Lower leg skin (tissue), 4 donors: ENCODE results near the gene ABHD12. TPM values are rescaled to one million over a fixed set of nuclear protein-coding genes. Genes with fewer than 3 reads are reported as not detected.
"Not testable (repeated sequence)": the region's sequence is repeated elsewhere in the genome, so short reads cannot be mapped to it uniquely, and the experiment has no call there.

Source experiments
- DNase-seq, 2 donors: peaks; one replicate each; pipeline ENCODE4 v3.0.0-alpha.2; 2019; ENCODE audit warnings: low spot score in 2 of 2
- H3K4me3 ChIP-seq: fragments of 200-600 bp; sonication (generic); 2 replicates; pipeline ENCODE4 v1.5.1; 2017; ENCODE audit warnings: mild to moderate bottlenecking, low read depth; ENCODE audit not compliant: poor library complexity, severe bottlenecking
- POLR2A ChIP-seq, 2 donors: fragments of 450-650 bp; IDR thresholded peaks; one replicate each; pipeline ENCODE4 v1.6.1; 2016 to 2017; ENCODE audit warnings: antibody characterized with exemption in 2 of 2, mild to moderate bottlenecking in 1 of 2, moderate library complexity in 1 of 2
- WGBS, 2 donors: methylation state at CpG; one replicate each; pipeline ENCODE4 v1.1.5; 2018; 5-methylcytosine and 5-hydroxymethylcytosine counted together
- intact Hi-C: fragments of 100-400 bp; cut with DNase I; formaldehyde crosslinking; loops from one replicate; pipeline ENCODE4 v1.15.0; 2023; ENCODE audit warnings: low total_unique reads
- total RNA-seq, 4 donors: library from RNA; depleted of rRNA; stranded (reverse); fragments of >200 nt; gene quantifications; one replicate each; pipeline ENCODE4 v1.1.0, GENCODE V29; 2016
- TF ChIP-seq, protein P1 (sequence below), 3 donors: fragments of 450-650 bp; IDR thresholded peaks; one replicate each; pipeline ENCODE4 v1.5.1; 2016; ENCODE audit warnings: antibody characterized with exemption in 3 of 3, mild to moderate bottlenecking in 3 of 3, moderate library complexity in 2 of 3

Gene ABHD12
- total RNA-seq, 4 donors from 2014 or later = 51.7 to 121 (median 103) TPM

GRCh38 chr20:25316506-25317190 is 74.0 kb downstream of the ABHD12 start:
- TF ChIP-seq, protein P1, sequence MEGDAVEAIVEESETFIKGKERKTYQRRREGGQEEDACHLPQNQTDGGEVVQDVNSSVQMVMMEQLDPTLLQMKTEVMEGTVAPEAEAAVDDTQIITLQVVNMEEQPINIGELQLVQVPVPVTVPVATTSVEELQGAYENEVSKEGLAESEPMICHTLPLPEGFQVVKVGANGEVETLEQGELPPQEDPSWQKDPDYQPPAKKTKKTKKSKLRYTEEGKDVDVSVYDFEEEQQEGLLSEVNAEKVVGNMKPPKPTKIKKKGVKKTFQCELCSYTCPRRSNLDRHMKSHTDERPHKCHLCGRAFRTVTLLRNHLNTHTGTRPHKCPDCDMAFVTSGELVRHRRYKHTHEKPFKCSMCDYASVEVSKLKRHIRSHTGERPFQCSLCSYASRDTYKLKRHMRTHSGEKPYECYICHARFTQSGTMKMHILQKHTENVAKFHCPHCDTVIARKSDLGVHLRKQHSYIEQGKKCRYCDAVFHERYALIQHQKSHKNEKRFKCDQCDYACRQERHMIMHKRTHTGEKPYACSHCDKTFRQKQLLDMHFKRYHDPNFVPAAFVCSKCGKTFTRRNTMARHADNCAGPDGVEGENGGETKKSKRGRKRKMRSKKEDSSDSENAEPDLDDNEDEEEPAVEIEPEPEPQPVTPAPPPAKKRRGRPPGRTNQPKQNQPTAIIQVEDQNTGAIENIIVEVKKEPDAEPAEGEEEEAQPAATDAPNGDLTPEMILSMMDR (IDR thresholded peaks at IDR 0.05) = no peak
- TF ChIP-seq POLR2A (IDR thresholded peaks at IDR 0.05) = no peak
- intact Hi-C loops = no loop called here
- H3K4me3 ChIP-seq = no peak overlapping the region
- DNase-seq = peak in 1 of 2 donors; percentile 75
- 97 to 98% methylated on average over 11 of the region's 11 CpGs for WGBS, 2 donors

DNA sequence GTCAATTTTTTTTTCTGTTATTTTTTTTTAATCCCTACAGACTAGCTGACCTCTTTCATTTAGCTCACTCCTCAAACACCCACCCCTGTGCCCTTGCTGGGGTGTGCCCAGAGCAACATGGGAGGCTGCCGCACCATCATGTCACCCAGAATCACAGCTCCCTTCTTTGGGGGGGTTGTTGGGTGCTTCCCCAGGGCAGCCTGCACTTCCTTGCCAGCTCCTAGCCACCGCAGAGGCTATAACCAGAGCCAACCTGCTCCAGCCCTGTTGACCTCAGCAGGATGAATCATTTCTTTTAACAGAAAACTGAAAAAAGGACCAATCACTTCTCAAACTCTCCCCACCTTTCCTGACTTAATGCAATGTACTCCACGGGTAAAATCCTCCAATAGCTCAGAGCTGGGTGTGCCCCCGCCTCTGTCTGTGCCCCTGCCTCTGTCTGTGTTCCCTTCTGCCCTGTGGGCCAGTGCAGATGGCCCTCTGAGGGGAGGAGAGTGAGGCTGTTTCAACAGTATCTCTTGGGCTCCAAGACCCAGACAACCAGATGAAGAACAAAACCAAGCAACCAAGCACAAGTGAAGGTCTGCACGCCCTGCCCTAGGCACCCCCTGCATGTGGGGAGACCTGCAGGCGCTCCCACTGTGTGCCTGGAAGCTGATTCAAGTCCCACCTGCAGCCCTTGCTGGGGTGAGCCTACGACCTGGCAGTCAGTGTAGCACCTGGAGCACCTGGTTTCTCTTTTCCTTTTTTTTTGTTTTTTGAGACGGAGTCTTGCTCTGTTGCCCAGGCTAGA is 75.0 kb downstream of the ABHD12 start:
- H3K4me3 ChIP-seq = no peak overlapping the region
- 83 to 87% methylated on average over 8 of the region's 8 CpGs for WGBS, 2 donors
- TF ChIP-seq POLR2A (IDR thresholded peaks at IDR 0.05) = no peak
- TF ChIP-seq, protein P1 (IDR thresholded peaks at IDR 0.05) = no peak
- intact Hi-C loops = no loop called here
- DNase-seq = peak in 1 of 2 donors; percentile 68

DNA sequence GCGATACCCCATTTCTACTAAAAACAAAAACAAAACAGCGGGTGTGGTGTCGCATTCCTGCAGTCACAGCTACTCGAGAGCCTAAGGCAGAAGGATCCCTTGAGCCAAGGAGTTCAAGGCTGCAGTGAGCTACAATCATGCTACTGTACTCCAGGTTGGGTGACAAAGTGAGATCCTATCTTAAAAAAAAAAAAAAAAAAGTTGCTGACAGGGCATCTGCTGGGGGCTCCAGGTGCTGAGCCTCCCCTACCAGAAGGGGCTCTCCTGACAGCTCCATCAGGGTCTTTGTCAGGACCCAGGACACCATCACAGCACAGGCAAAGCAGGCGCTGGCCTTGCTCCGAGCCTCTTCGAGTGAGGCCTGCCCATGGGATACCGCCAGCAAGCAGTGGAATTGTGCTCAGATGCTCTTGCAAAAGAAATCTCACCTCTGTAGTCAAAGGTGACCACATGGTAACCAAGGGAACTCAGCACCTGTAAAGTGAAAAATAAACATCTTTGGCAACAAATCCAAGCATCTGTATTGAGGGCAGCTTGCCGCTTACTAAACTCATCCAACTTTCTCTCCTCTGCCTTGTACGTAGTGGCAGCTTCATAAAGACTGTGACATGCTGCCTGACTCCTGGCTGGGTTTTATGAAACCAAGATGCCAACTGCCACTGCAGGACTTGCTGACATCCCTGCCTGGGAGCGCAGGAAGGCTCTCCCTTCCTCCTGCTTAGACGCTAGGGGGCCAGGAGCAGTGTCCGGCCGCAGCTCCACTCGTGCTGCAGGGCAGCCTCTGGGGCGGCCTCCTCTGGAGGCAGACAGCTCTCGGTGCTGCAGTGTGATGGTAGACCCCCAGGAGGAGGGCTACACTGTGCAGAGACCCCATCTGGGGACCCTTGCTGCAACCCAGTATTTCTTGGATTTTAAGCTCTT is 75.9 kb downstream of the ABHD12 start:
- H3K4me3 ChIP-seq = no peak overlapping the region
- WGBS, 2 donors = 91 to 93% methylated on average over 17 of the region's 17 CpGs
- intact Hi-C loops = no loop called here
- DNase-seq = peak in 1 of 2 donors; percentile 75
- no peak for TF ChIP-seq POLR2A (IDR thresholded peaks at IDR 0.05)
- TF ChIP-seq, protein P1 (IDR thresholded peaks at IDR 0.05) = no peak

GRCh38 chr20:25313593-25313992 is 77.0 kb downstream of the ABHD12 start:
- WGBS, 2 donors = 84 to 95% methylated on average over 2 of the region's 2 CpGs
- intact Hi-C loops = no loop called here
- TF ChIP-seq POLR2A (IDR thresholded peaks at IDR 0.05) = no peak
- TF ChIP-seq, protein P1 (IDR thresholded peaks at IDR 0.05) = no peak
- no peak for DNase-seq
- H3K4me3 ChIP-seq = no peak overlapping the region

DNA sequence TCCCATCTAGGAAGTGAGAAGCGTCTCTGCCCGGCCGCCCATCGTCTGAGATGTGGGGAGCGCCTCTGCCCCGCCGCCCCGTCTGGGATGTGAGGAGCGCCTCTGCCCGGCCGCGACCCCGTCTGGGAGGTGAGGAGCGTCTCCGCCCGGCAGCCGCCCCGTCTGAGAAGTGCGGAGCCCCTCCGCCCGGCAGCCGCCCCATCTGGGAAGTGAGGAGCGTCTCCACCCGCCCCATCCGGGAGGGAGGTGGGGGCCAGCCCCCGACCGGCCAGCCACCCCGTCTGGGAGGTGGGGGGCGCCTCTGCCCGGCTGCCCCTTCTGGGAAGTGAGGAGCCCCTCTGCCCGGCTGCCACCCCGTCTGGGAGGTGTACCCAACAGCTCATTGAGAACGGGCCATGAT is 77.9 kb downstream of the ABHD12 start:
- H3K4me3 ChIP-seq, intact Hi-C loops: not testable (repeated sequence)
- 95 to 96% methylated on average over 22 to 28 of the region's 33 CpGs for WGBS, 2 donors
- peak in 1 of 2 donors; percentile 61 for DNase-seq
